GM21723 (cell line): Measurements from ENCODE around the gene DENND6B.
"Not testable (repeated sequence)": the region's sequence is repeated elsewhere in the genome, so short reads cannot be mapped to it uniquely, and the experiment has no call there.

Source experiments
- ATAC-seq: cut with Tn5 transposase; IDR thresholded peaks from one replicate; pipeline ENCODE4 v1.9.1; 2021; ENCODE audit warnings: mild to moderate bottlenecking, moderate library complexity; ENCODE audit not compliant: unreplicated experiment

DENND6B gene

GRCh38 chr22:50339945-50340879, 13.4 kb upstream of the DENND6B start:
- ATAC-seq, result no peak

GRCh38 chr22:50338860-50339462, 12.1 kb upstream of the DENND6B start:
- no peak for ATAC-seq

- ATAC-seq, result no peak
Measured at GRCh38 chr22:50338042-50338573, 11.3 kb upstream of the DENND6B start.

GRCh38 chr22:50337262-50338041, 10.6 kb upstream of the DENND6B start:
- ATAC-seq, result no peak

- ATAC-seq, result not testable (repeated sequence)
Measured at GRCh38 chr22:50334433-50334832, 7.6 kb upstream of the DENND6B start.

- no peak for ATAC-seq
Measured at GRCh38 chr22:50329236-50329635, 2.4 kb upstream of the DENND6B start.

- no peak for ATAC-seq
Measured at GRCh38 chr22:50327711-50328019, 853 bp upstream of the DENND6B start.

GRCh38 chr22:50326225-50326955, 422 bp downstream of the DENND6B start:
- ATAC-seq, result no peak

- ATAC-seq, result no peak
Measured at GRCh38 chr22:50325444-50326224, 1.2 kb downstream of the DENND6B start.

- no peak for ATAC-seq
Measured at GRCh38 chr22:50323900-50324299, 2.9 kb downstream of the DENND6B start.

GRCh38 chr22:50322382-50323104, 4.3 kb downstream of the DENND6B start:
- not testable (repeated sequence) for ATAC-seq

- no peak for ATAC-seq
Measured at GRCh38 chr22:50320671-50321325, 6.0 kb downstream of the DENND6B start.

- ATAC-seq, result no peak
Measured at GRCh38 chr22:50320116-50320515, 6.7 kb downstream of the DENND6B start.

GRCh38 chr22:50319503-50319951, 7.3 kb downstream of the DENND6B start:
- ATAC-seq, result no peak

GRCh38 chr22:50318698-50319411, 8.0 kb downstream of the DENND6B start:
- no peak for ATAC-seq

GRCh38 chr22:50318356-50318697, 8.5 kb downstream of the DENND6B start:
- no peak for ATAC-seq

- no peak for ATAC-seq
Measured at GRCh38 chr22:50317674-50318073, 9.1 kb downstream of the DENND6B start.

- ATAC-seq, result no peak
Measured at GRCh38 chr22:50317178-50317577, 9.6 kb downstream of the DENND6B start.
